Measurements from ENCODE around the gene IGF2BP2. TPM values are rescaled to one million over a fixed set of nuclear protein-coding genes. Genes with fewer than 3 reads are reported as not detected.

Gene IGF2BP2
- total RNA-seq, 4 donors from 2014 or later, result 5.1 to 29.8 (median 9.3) TPM

- no peak for DNase-seq (ENCODE audit: low spot score in 2 of 2)
- H3K4me3 ChIP-seq (ENCODE audit: low read depth, poor library complexity, severe bottlenecking), result no peak overlapping the region
- 89 to 90% methylated on average over 6 of the region's 6 CpGs for WGBS, 2 donors
- intact Hi-C loops (cut with DNase I; ENCODE audit: low total_unique reads), result loop anchor here (5.0 kb wide), 1 partner anchor 173 kb away; no protein-coding TSS in a partner anchor
- TF ChIP-seq POLR2A (IDR thresholded peaks at IDR 0.05) (no peak), CTCF (IDR thresholded peaks at IDR 0.05) (no peak)
Measured at GRCh38 chr3:185759512-185759911, 65.3 kb downstream of the IGF2BP2 start.

GRCh38 chr3:185758912-185759311 lies 65.9 kb downstream of the IGF2BP2 start:
- no peak overlapping the region for H3K4me3 ChIP-seq (ENCODE audit: low read depth, poor library complexity, severe bottlenecking)
- DNase-seq (ENCODE audit: low spot score in 2 of 2), result no peak
- intact Hi-C loops (cut with DNase I; ENCODE audit: low total_unique reads), result loop anchor here (5.0 kb wide), 1 partner anchor 173 kb away; no protein-coding TSS in a partner anchor
- 50 to 58% methylated on average over 1 of the region's 1 CpG for WGBS, 2 donors
- TF ChIP-seq POLR2A (IDR thresholded peaks at IDR 0.05) (no peak), CTCF (IDR thresholded peaks at IDR 0.05) (no peak)

- 93% methylated on average over 2 of the region's 2 CpGs for WGBS, 2 donors
- intact Hi-C loops (cut with DNase I; ENCODE audit: low total_unique reads), result loop anchor here (5.0 kb wide), 1 partner anchor 175 kb away; no protein-coding TSS in a partner anchor
- TF ChIP-seq CTCF (IDR thresholded peaks at IDR 0.05) (no peak), POLR2A (IDR thresholded peaks at IDR 0.05) (no peak)
- no peak overlapping the region for H3K4me3 ChIP-seq (ENCODE audit: low read depth, poor library complexity, severe bottlenecking)
- no peak for DNase-seq (ENCODE audit: low spot score in 2 of 2)
Measured at GRCh38 chr3:185757176-185757575, 67.7 kb downstream of the IGF2BP2 start.

DNA sequence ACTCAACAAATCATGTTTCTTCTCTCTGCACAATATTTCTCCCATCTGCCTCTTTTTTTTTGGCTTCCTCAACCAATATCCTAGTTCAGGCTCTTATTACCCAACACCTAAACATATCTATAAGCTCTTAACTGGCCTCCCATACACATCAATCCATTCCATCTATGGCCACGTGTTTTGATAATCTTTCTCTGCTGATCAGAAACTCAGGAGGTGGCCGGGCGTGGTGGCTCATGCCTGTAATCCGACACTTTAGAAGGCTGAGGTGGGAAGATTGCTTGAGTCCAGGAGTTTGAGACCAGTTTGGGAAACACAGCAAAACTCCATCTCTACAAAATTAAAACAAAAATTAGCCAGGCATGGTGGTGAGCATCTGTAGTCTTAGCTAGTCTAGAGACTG lies 68.4 kb downstream of the IGF2BP2 start:
- intact Hi-C loops (cut with DNase I; ENCODE audit: low total_unique reads), result loop anchor here (5.0 kb wide), 1 partner anchor 176 kb away; no protein-coding TSS in a partner anchor

DNA sequence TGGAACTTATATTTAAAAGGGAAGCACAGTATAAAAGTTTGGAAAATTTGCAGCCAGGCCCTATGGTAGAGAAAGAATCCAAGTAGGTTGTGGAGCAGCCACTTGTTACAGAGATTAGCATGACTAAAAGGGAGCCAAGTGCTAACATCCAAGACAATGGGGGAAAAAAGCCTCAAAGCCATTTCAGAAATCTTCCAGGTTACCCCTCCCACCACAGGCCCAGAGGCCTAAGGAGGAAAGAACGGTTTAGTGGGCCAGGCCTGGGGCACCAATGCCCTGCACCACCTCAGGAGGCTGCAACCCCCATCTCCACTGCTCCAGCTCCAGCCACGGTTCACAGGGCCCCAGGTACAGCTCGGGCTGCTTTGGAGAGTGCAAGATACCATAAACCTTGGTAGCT lies 69.9 kb downstream of the IGF2BP2 start:
- no peak overlapping the region for H3K4me3 ChIP-seq (ENCODE audit: low read depth, poor library complexity, severe bottlenecking)
- DNase-seq (ENCODE audit: low spot score in 2 of 2), result no peak
- TF ChIP-seq CTCF (IDR thresholded peaks at IDR 0.05), result no peak
- no peak for TF ChIP-seq POLR2A (IDR thresholded peaks at IDR 0.05)
- 77 to 92% methylated on average over 3 of the region's 3 CpGs for WGBS, 2 donors
- intact Hi-C loops (cut with DNase I; ENCODE audit: low total_unique reads), result loop anchor here (5.0 kb wide), 1 partner anchor 177 kb away; no protein-coding TSS in a partner anchor

More for the DNA sequence above, 68.4 kb downstream of the IGF2BP2 start:
- H3K4me3 ChIP-seq (ENCODE audit: low read depth, poor library complexity, severe bottlenecking), result no peak overlapping the region
- WGBS, 2 donors, result 95 to 96% methylated on average over 4 of the region's 4 CpGs
- DNase-seq (ENCODE audit: low spot score in 2 of 2), result no peak
- TF ChIP-seq POLR2A (IDR thresholded peaks at IDR 0.05), result no peak
- TF ChIP-seq CTCF (IDR thresholded peaks at IDR 0.05), result no peak

- 73 to 82% methylated on average over 5 of the region's 5 CpGs for WGBS, 2 donors
- intact Hi-C loops (cut with DNase I; ENCODE audit: low total_unique reads), result no loop called here
- no peak overlapping the region for H3K4me3 ChIP-seq (ENCODE audit: low read depth, poor library complexity, severe bottlenecking)
- no peak for TF ChIP-seq CTCF (IDR thresholded peaks at IDR 0.05)
- no peak for DNase-seq (ENCODE audit: low spot score in 2 of 2)
Measured at GRCh38 chr3:185753354-185753753, 71.5 kb downstream of the IGF2BP2 start.

All from lower leg skin (tissue), 4 donors.